ENCODE data around the gene KCNA10.

The KCNA10 gene

GRCh38 chr1:110495926-110496600, 22.9 kb downstream of the KCNA10 start:
- DNase-seq: peak; percentile 67 to 71

GRCh38 chr1:110494522-110495406, 24.2 kb downstream of the KCNA10 start:
- DNase-seq: no peak

- DNase-seq: no peak
These were observed 24.9 kb downstream of the KCNA10 start for GRCh38 chr1:110494036-110494435.

- DNase-seq: no peak
These were observed 25.8 kb downstream of the KCNA10 start for GRCh38 chr1:110493059-110493699.

GRCh38 chr1:110492573-110492972, 26.4 kb downstream of the KCNA10 start:
- DNase-seq: no peak

GRCh38 chr1:110490791-110491451, 28.1 kb downstream of the KCNA10 start:
- no peak for DNase-seq

GRCh38 chr1:110489973-110490542, 28.9 kb downstream of the KCNA10 start:
- DNase-seq: no peak

- DNase-seq: no peak
These were observed 29.6 kb downstream of the KCNA10 start for GRCh38 chr1:110489406-110489805.

- no peak for DNase-seq
These were observed 30.1 kb downstream of the KCNA10 start for GRCh38 chr1:110488867-110489266.

- no peak for DNase-seq
These were observed 30.8 kb downstream of the KCNA10 start for GRCh38 chr1:110488161-110488560.

- no peak for DNase-seq
These were observed 31.2 kb downstream of the KCNA10 start for GRCh38 chr1:110487726-110488125.

- DNase-seq: no peak
These were observed 33.2 kb downstream of the KCNA10 start for GRCh38 chr1:110485725-110486124.

GRCh38 chr1:110484801-110485200, 34.2 kb downstream of the KCNA10 start:
- DNase-seq: no peak

GRCh38 chr1:110483308-110483685, 35.7 kb downstream of the KCNA10 start:
- no peak for DNase-seq

- DNase-seq: no peak
These were observed 36.2 kb downstream of the KCNA10 start for GRCh38 chr1:110482662-110483307.

- DNase-seq: no peak
These were observed 36.9 kb downstream of the KCNA10 start for GRCh38 chr1:110481968-110482623.

- no peak for DNase-seq
These were observed 38.4 kb downstream of the KCNA10 start for GRCh38 chr1:110480356-110481096.

GRCh38 chr1:110478886-110479285, 40.1 kb downstream of the KCNA10 start:
- no peak for DNase-seq

GRCh38 chr1:110477967-110478640, 40.9 kb downstream of the KCNA10 start:
- DNase-seq: no peak

- DNase-seq: no peak
These were observed 41.5 kb downstream of the KCNA10 start for GRCh38 chr1:110477445-110477957.
